HG03521 (cell line): ENCODE measurements around the gene KIF22.
A peak's percentile ranks its signal among the peaks of the same experiment; 100 is the strongest.
"Not testable (repeated sequence)": the region's sequence is repeated elsewhere in the genome, so short reads cannot be mapped to it uniquely, and the experiment has no call there.

Experiments
- ATAC-seq: cut with Tn5 transposase; IDR thresholded peaks from one replicate; pipeline ENCODE4 v1.9.1; 2021; ENCODE audit warnings: mild to moderate bottlenecking, moderate library complexity; ENCODE audit not compliant: unreplicated experiment

KIF22 gene

GRCh38 chr16:29765167-29766032, 25.2 kb upstream of the KIF22 start:
- no peak for ATAC-seq

DNA sequence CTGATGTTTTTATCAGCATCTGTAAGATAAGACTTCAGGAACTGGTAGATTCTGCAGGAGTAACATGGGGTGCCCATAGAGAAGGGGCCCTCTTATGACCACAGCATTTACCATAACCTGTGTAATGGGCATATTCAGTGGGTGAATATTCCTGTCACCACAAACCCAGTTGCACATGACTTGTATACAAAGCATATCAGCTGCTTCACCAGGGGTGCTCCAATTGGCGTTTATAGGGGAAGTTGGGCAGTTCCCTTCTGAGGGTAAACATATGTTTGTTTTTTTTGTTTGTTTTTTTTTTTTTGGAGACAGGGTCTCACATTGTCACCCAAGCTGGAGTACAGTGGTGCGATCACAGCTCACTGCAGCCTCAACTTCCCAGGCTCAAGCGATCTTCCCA, 24.0 kb upstream of the KIF22 start:
- no peak for ATAC-seq

DNA sequence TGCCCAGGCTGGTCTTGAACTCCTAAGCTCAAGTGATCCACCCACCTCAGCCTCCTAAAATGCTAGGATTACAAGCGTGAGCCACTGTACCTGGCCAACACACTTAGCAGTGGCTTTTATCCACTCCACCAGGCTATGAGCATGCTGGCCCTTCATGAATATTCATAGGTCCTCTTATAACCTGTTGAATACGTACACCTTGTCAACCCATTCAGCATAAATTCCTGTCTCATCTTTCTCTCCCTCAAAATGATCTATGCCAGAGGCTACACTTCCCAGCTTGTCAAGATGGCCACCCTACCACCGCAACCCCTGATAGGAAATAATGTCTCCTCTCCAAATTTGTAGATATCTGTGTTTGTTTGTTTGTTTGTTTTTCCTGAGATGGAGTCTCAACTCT, 23.5 kb upstream of the KIF22 start:
- no peak for ATAC-seq

DNA sequence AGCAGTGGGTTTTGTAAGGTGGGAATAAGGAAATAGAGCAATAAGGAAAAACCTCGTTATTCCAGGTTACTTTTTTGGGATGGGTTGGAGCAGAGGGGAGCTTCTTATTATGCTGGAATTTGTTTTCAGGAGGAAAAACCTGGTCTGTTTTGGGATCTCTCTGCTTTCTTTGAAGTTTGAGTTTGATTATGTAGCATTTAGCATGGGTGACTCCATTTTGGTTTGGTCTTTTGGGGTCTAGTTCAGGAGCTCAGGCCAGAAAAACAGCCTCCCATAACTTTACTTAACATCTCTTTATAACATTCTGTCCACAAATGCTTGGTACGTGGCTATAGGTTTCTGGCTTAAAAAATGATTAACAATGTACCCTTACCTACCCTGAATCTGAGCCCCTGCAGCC, 21.0 kb upstream of the KIF22 start:
- no peak for ATAC-seq

DNA sequence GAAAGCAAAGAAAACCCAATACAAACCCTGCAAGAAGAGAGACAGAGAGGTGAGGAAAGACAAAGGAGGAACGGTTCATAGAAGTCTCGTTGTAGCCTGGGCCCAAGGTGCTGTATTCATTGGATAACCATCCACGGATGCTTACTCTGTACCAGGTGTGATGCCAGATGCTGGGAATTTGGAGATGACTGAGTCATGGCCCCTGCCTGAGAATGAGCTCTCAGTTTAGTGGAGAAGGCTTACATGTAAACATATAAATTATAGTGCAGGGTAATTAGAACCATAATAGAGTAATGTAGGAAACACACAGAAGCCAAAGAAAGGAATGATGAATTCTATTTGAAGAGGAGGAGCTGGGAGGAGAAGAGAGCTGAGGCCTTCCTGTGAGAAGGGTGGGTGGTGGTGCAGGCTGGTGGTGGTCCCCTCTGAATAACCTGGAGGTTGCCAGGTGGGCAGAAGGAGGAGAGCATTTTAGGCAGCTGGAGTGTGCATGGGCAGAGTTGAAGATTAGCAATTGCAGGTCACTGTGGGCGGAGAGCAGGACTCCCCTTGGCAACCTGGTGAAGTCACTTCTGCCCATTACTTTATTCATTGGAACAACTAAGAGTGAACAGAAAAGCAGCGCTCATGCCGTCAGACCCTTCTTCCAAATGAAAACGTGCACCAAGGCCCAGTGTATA, 20.2 kb upstream of the KIF22 start:
- ATAC-seq, result no peak

DNA sequence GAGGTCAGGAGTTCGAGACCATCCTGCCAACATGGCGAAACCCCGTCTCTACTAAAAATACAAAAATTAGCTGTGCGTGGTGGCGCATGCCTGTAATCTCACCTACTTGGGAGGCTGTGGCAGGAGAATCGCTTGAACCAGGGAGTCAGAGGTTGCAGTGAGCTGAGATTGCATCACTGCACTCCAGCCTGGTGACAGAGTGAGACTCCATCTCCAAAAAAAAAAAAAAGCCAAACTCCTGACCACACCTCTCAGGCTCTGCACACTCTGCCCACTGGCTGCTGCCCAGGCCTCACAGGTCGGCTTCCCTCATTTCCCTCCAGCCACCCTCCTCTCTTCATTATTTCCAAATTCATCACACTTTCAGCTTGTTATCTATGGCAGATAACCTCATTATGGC, 18.2 kb upstream of the KIF22 start:
- not testable (repeated sequence) for ATAC-seq

DNA sequence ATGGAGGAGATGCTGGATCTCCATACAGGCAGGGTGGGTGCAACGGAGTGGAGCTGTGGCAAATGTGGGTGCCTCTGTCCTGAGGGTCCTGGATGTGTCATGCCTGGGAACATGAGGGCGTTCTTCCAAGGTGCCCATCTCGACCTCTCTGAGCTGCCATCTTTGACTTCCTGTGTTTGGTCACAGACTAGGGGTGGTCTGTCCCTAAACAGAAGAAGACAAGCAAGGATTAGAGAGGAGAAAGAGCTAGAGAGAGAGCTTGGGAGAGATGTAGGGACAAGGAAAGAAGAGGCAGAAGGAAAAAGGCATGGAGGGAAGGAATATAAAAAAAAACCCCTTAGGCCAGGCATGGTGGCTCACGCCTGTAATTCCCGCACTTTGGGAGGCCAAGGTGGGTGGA, 15.8 kb upstream of the KIF22 start:
- ATAC-seq, result no peak

DNA sequence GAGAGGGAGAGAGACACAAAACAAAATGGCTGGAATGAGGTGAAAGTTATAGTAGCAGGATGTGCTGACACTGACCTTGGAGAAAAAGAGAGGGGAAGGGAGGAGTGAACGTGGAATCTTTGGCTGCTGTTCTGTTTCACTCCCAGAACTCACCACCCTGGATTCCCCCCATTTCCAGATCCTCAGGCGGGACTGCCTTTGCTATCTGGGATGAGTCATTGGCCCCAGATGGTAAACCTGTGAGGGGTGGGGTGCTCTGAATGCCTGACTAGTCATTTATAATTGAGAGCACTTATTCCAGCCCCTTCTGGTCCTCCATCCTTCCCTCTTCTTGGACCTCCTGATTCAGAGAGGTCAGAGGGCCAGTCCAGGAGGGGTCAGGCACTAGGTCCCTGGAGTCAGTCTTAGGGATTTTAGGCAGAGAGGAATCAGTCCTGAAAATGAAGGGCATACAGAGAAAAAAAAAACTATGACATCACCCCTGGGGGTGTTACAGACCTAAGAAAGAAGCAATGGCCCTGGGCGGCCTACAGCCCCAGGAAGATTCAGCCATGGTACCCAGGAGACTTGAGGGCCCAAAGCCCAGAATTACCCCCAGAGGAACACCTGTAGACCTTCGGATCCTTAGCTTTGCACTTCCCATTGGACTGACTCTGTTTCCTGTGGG, 14.7 kb upstream of the KIF22 start:
- no peak for ATAC-seq

GRCh38 chr16:29777576-29778350, 12.8 kb upstream of the KIF22 start, which contains the start of gene ZG16:
TSS of gene ZG16 (plus strand) at chr16:29778256. CDS start at chr16:29779267, 1,011 bp downstream.
- ATAC-seq, result no peak

DNA sequence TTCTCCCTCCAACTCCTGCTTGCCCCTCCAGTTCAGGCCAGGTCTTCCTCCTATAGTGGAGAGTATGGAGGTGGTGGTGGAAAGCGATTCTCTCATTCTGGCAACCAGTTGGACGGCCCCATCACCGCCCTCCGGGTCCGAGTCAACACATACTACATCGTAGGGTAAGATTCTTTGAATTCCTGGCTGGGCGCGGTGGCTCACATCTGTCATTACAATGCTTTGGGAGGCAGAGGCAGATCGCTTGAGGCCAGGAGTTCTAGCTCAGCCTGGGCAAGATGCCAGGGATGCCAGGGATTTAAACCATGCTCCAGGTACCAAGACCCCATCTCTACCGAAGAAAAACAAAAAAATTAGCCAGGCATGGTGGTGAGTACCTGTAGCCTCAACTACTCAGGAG, 11.1 kb upstream of the KIF22 start:
- ATAC-seq, result no peak

DNA sequence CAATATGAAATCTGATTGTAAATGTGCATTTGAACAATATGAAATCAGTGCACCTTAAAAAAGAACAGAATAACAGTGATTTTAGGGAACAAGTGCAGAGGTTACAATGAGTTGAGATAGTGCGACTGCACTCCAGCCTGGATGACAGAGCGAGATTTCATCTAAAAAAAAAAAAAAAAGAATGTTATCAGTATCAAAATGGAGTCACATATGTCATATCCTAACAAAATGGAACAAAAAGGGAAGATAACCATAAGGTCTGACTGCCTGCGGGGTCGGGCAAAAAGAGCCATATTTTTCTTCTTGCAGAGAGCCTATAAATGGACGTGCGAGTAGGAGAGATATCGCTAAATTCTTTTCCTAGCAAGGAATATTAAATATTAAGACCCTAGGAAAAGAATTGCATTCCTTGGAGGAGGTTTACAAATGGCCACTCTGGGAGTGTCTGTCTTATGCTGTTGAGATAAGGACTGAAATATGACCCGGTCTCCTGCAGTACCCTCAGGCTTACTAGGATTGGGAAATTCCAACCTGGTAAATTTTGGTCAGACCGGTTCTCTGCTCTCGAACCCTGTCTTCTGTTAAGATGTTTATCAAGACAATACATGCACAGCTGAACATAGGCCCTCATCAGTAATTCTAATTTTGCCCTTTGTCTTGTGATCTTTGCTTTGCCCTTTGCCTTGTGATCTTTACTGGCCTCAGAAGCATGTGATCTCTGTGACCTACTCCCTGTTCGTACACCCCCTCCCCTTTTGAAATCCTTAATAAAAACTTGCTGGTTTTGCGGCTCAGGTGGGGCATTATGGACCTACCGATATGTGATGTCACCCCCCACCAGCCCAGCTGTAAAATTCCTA, 7.2 kb upstream of the KIF22 start:
- ATAC-seq, result not testable (repeated sequence)

GRCh38 chr16:29784157-29784556, 6.4 kb upstream of the KIF22 start:
- no peak for ATAC-seq

DNA sequence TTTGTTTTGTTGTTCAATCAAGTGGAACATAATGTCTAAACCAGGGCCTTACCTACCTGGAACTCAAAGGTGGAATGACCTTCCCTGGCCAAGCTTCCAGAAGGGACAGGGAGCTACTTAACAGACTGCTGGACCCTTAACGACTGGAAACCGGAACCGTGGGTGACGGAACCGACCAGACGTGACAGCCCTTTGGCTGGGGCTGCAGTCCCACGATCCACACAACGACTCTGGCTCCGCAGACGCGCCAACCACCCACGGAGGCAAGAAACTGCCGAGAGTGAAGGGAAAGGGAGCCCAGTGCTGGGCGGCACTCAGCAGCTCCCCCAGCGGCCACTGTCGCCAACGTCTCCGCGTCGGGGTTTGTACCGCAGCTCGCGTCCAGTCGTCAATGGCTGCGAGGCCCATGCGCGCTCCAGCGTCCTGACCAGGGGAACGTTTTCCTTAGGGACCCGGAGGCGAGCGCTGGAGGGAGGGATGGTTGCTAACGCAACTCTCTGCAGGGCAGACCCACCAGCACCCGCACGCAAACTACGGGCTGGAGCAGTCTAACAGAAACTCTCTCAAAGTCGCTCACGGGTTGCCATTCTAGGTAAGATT, 5.5 kb upstream of the KIF22 start:
- peak; percentile 53 for ATAC-seq

- not testable (repeated sequence) for ATAC-seq
These were observed 3.4 kb upstream of the KIF22 start for GRCh38 chr16:29787155-29787554.

GRCh38 chr16:29789775-29790182, 772 bp upstream of the KIF22 start:
- ATAC-seq, result no peak

DNA sequence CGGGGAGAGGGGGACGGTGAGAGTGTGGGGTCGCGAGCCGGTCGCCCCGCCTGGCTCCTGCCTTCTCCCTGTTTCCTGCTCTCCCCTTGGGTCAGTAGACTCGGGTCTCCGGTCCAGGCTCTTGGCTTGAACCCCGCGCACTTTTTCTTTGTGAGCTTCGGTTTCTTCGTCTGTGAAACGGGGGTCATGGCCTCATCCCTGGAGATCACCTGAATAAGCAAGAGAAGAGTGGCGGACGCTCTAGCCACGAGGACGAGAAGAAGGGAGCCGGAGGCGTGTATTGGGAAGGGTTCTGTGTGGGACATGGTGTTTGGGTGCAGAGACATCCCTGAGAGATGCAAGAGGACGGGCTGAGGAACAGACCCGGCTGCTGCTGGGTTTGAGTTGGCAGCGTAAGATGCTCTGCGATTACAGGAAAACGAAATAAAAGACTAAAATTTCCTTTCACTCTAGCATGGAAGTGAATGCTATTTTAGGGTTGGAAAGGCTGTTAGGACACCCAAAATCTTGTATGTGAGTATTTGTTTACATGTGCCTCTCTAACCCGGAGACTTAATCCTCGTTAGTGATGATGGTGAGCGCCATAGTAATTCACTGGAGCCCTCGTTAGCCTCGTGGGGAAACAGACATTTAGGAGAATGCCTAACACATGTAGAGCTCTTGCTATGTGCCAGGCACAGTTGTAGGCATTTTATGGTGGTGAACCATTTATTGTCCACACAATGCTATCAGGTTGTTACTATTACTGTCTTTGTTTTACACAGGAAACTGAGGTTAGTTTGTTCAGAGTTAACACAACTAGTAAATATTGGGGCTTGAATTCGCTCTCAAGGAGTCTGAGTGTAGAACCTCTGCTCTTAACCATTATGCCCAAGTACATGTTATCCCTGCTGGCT, 646 bp downstream of the KIF22 start:
- ATAC-seq, result no peak

DNA sequence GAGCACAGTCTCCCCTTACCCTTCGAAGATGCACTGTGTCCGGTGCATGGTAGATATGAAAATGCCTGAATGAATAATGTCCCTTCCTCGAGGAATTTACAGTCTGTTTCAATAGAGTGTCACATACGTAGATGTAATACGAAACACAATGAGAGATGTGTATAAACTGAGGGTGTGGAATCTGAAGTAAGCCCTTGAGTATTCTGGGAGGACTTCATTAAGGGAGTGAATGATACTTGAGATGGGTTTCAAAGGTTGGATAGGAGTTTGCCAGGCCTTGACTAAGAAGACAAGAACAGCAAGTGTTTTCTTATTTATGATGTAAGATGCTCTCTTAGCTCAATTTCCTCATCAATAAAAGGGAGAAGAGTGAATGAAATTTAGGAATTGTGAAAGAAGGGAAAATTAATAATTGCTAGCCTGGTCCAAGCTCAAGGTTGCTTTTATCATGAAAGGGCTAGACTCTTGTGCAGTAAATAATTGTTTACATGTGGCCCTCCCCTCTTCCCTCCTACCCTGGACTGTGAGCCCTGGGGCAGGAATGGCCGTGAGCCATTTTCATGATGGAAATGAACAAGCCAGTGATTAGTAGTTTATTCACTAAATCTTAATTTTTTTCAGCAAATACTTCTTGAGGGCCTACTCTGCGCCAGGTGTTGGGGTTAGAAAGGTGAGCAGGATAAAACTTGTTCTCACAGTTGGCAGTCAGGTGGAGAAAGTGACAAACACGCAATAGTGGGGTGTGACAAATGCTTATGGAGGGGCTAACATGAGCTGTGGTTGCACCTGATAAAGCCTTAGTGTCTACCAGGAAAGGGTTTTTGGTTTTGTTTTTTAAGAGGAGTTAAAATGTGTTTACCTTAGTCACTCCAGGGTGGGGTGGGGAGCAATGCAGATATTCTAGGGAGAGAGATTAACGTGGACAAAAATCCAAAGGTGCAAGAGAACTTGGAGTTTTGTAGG, 1.6 kb downstream of the KIF22 start:
- ATAC-seq, result no peak
